HG02571 (cell line): ENCODE measurements around the gene ARHGEF3.
"Not testable (repeated sequence)": the region's sequence is repeated elsewhere in the genome, so short reads cannot be mapped to it uniquely, and the experiment has no call there.

ENCODE experiments used
- ATAC-seq: cut with Tn5 transposase; IDR thresholded peaks from one replicate; pipeline ENCODE4 v1.9.1; 2021; ENCODE audit warnings: mild to moderate bottlenecking, moderate library complexity; ENCODE audit not compliant: unreplicated experiment

The ARHGEF3 gene

GRCh38 chr3:56772952-56773938 is 28.5 kb downstream of the ARHGEF3 start:
- no peak for ATAC-seq

- no peak for ATAC-seq
Observed at GRCh38 chr3:56771376-56771775, 30.4 kb downstream of the ARHGEF3 start.

- no peak for ATAC-seq
Observed at GRCh38 chr3:56769116-56769707, 32.5 kb downstream of the ARHGEF3 start.

- no peak for ATAC-seq
Observed at GRCh38 chr3:56764904-56765547, 36.7 kb downstream of the ARHGEF3 start.

GRCh38 chr3:56764184-56764583 is 37.6 kb downstream of the ARHGEF3 start:
- no peak for ATAC-seq

GRCh38 chr3:56763233-56763632 is 38.5 kb downstream of the ARHGEF3 start:
- ATAC-seq = no peak

- no peak for ATAC-seq
Observed at GRCh38 chr3:56762718-56763117, 39.0 kb downstream of the ARHGEF3 start.

- ATAC-seq = no peak
Observed at GRCh38 chr3:56761887-56762651, 39.7 kb downstream of the ARHGEF3 start.

GRCh38 chr3:56761023-56761422 is 40.7 kb downstream of the ARHGEF3 start:
- ATAC-seq = no peak

GRCh38 chr3:56759532-56759931 is 42.2 kb downstream of the ARHGEF3 start:
- no peak for ATAC-seq

- no peak for ATAC-seq
Observed at GRCh38 chr3:56758539-56758981, 43.2 kb downstream of the ARHGEF3 start.

GRCh38 chr3:56758042-56758441 is 43.7 kb downstream of the ARHGEF3 start:
- ATAC-seq = not testable (repeated sequence)

- no peak for ATAC-seq
Observed at GRCh38 chr3:56754741-56755417, 46.9 kb downstream of the ARHGEF3 start.

GRCh38 chr3:56753206-56753820 is 48.4 kb downstream of the ARHGEF3 start:
- ATAC-seq = peak; percentile 82

- ATAC-seq = no peak
Observed at GRCh38 chr3:56751056-56751707, 50.6 kb downstream of the ARHGEF3 start.

GRCh38 chr3:56748663-56749231 is 53.0 kb downstream of the ARHGEF3 start:
- no peak for ATAC-seq

- ATAC-seq = no peak
Observed at GRCh38 chr3:56747150-56747549, 54.6 kb downstream of the ARHGEF3 start.

GRCh38 chr3:56744016-56744415 is 57.7 kb downstream of the ARHGEF3 start:
- no peak for ATAC-seq

- no peak for ATAC-seq
Observed at GRCh38 chr3:56742887-56743286, 58.9 kb downstream of the ARHGEF3 start.
